C4-2B (cell line): ENCODE data around the gene UPK3BL2.
"Not testable (repeated sequence)": the region's sequence is repeated elsewhere in the genome, so short reads cannot be mapped to it uniquely, and the experiment has no call there.

Source experiments
- ZFX ChIP-seq: fragments of 450-650 bp; IDR thresholded peaks from 2 replicates; pipeline ENCODE4 v1.6.1; 2017
- TF ChIP-seq, protein P1 (sequence below): fragments of 450-650 bp; conservative IDR thresholded peaks from 2 replicates; pipeline ENCODE4 v1.5.1; 2017; ENCODE audit warnings: mild to moderate bottlenecking

- TF ChIP-seq, protein P1, sequence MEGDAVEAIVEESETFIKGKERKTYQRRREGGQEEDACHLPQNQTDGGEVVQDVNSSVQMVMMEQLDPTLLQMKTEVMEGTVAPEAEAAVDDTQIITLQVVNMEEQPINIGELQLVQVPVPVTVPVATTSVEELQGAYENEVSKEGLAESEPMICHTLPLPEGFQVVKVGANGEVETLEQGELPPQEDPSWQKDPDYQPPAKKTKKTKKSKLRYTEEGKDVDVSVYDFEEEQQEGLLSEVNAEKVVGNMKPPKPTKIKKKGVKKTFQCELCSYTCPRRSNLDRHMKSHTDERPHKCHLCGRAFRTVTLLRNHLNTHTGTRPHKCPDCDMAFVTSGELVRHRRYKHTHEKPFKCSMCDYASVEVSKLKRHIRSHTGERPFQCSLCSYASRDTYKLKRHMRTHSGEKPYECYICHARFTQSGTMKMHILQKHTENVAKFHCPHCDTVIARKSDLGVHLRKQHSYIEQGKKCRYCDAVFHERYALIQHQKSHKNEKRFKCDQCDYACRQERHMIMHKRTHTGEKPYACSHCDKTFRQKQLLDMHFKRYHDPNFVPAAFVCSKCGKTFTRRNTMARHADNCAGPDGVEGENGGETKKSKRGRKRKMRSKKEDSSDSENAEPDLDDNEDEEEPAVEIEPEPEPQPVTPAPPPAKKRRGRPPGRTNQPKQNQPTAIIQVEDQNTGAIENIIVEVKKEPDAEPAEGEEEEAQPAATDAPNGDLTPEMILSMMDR, result not testable (repeated sequence)
- TF ChIP-seq ZFX, result not testable (repeated sequence)
Observed at GRCh38 chr7:102583495-102583894, 40.0 kb upstream of the UPK3BL2 start.
